Activated naive CD8-positive, alpha-beta T cell treated with anti-CD3 and anti-CD28 coated beads, Interleukin-2, amount 50 U/mL, for 16 hours (primary cell): ENCODE measurements around the gene PBX3.

Experiments
- DNase-seq: peaks from one replicate; pipeline ENCODE4 v3.0.0-alpha.2; 2020; ENCODE audit warnings: low read depth, low spot score

The PBX3 gene

DNA sequence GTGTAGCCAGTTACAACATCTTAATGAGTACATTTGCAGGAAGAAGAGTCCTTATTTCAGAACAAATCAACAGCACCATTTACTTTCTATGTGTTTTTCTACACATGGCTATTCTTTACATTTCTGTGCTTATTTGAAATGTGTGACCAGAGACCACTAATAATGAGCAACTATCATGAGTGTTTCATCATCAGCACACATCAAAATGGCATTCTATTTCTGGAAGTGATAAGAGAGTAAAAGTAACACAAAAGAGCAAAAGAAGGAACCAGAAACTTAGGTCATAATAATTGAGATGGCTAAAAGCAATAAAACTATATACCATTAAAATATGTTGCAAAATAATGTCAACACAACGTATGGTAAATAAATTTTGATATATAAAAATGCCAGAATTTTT, 159.7 kb downstream of the PBX3 start:
- no peak for DNase-seq

DNA sequence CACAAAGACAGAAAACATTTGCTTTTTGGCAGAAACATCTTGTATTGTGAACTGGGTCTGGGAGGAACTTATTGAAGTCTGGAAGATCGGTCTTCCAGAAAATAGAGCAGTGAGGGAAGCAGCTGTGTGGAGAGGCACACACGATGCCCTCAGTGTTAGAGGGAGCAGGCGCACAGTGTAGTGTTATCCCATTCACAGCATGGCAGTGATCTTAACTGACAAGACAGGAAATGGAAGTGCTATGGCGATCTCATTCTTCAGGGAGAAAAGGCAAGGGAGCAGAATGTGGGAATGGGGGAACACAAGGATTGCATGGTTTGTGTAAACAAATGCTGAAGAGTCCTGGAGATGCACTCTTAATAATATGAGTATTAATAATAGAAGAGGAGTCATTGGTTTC, 161.0 kb downstream of the PBX3 start:
- DNase-seq, result no peak

GRCh38 chr9:125908966-125909365, 161.8 kb downstream of the PBX3 start:
- DNase-seq, result no peak

DNA sequence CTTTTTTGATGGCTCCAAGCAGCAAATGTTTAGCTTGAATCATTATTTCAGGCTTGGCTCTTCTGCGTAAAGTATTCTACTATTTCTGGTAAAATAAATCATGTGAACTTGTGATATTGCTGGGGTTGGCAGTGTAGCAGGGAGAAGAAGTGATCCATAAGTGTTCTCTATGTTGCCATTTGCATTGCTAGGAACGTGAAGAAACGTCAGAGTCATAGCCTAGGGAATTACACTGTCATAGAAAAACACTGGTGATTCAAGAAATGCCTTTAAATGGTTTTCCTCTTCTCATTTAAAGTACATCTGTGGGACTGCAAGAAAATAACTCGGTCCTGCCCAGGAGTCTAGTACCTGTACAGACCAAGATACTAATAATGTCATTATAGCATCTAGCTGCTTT, 162.3 kb downstream of the PBX3 start:
- DNase-seq, result no peak

GRCh38 chr9:125910286-125910685, 163.1 kb downstream of the PBX3 start:
- DNase-seq, result no peak

- DNase-seq, result no peak
Measured at GRCh38 chr9:125911861-125912644, 164.9 kb downstream of the PBX3 start.

- DNase-seq, result no peak
Measured at GRCh38 chr9:125912667-125913066, 165.5 kb downstream of the PBX3 start.

GRCh38 chr9:125913551-125913950, 166.4 kb downstream of the PBX3 start:
- DNase-seq, result no peak

GRCh38 chr9:125914411-125914810, 167.2 kb downstream of the PBX3 start:
- DNase-seq, result no peak

GRCh38 chr9:125915606-125916005, 168.4 kb downstream of the PBX3 start:
- no peak for DNase-seq

DNA sequence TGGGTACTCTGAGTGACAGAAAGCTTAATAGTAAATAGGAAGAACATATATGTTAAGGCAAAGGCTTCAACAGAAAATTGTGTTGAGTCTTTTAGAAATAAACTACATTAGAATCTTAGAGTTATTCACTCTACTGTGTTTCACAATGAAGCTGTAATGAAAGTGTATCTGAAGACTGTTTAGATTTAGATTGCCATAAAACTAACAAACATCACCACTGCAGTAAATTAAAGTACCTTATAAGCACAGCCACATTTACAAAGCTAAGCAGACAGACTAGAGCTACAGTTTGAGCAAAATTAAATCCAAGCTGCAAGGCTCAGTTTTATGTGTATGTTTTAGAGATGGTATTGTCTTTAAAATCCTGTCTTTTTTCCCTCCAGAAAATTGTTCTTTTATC, 172.4 kb downstream of the PBX3 start:
- DNase-seq, result no peak

DNA sequence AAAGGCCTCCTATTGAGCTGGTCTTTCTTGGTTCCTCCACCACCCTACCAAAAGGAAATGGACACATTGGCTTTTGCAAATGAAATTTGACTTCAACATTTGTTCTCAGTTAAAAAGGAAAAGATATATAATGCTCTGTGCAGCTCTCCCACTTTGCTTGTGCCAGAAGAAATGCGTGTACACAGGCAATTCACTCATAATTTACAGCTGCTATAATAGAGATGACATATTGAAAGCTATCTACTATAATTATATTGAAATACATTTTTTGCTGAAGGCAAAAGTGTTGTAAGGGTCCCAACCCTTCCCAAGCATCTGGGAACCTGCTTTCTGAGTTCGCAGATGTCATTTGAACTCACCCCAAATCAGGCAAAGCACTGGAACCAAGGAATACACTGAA, 173.2 kb downstream of the PBX3 start:
- no peak for DNase-seq

- no peak for DNase-seq
Measured at GRCh38 chr9:125922854-125923253, 175.7 kb downstream of the PBX3 start.

- DNase-seq, result no peak
Measured at GRCh38 chr9:125924351-125924750, 177.2 kb downstream of the PBX3 start.

GRCh38 chr9:125926936-125927335, 179.8 kb downstream of the PBX3 start:
- DNase-seq, result no peak

DNA sequence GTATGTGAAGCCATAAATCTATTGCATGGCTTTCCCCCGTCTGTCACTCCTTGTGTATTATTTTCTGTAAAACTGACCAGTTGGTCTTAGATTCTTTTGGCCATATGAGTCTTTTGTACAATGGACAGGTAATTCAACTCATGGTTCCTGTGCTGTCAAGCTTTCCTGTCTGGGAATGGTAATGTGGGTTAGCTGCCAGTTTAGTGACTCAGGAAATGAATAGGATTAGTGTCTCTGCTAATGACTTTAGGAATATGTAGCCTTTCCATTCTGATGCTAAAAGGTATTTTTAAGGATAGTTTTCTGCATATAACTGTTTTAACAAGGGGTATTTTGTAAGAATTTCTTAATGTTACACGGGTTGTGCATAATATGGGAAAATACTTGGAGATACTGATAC, 182.7 kb downstream of the PBX3 start:
- DNase-seq, result no peak

DNA sequence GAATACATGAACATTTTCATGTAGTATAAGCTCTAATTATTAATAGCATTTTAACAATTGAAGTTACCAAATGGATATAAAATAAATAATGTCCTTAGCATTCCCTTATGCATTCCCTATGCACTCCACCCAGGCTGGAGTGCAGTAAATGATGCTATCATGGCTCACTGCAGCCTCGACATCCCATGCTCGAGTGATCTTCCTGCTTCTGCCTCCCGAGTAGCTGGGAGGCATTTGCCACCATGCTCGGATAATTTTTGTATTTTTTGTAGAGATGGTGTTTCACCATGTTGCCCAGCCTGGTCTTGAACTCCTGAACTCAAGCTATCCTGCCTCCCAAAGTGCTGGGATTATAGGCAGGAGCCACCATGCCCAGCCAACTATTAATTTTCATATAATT, 184.0 kb downstream of the PBX3 start:
- DNase-seq, result no peak

GRCh38 chr9:125932012-125932411, 184.8 kb downstream of the PBX3 start:
- no peak for DNase-seq

- DNase-seq, result no peak
Measured at GRCh38 chr9:125932746-125933455, 185.7 kb downstream of the PBX3 start.

GRCh38 chr9:125942125-125942524, 195.0 kb downstream of the PBX3 start:
- no peak for DNase-seq

GRCh38 chr9:125943831-125944230, 196.7 kb downstream of the PBX3 start:
- no peak for DNase-seq

DNA sequence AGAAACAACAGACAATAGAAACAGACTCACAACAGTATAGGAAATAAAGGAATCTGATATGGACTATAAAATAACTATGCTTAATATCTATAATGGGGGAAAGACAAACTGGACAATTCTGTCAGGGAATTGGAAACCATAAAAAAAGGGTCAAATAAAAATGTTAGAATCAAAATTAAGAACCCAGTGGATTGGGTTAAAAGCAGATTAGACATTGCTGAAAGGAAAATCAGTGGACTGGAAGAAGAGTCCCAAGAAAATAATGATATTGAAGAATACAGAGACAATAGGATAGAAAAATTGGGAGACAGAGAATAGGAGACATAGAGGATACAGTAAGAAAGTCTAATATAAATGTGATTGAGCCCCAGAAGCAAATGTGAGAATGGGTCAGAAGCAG, 199.2 kb downstream of the PBX3 start:
- no peak for DNase-seq

DNA sequence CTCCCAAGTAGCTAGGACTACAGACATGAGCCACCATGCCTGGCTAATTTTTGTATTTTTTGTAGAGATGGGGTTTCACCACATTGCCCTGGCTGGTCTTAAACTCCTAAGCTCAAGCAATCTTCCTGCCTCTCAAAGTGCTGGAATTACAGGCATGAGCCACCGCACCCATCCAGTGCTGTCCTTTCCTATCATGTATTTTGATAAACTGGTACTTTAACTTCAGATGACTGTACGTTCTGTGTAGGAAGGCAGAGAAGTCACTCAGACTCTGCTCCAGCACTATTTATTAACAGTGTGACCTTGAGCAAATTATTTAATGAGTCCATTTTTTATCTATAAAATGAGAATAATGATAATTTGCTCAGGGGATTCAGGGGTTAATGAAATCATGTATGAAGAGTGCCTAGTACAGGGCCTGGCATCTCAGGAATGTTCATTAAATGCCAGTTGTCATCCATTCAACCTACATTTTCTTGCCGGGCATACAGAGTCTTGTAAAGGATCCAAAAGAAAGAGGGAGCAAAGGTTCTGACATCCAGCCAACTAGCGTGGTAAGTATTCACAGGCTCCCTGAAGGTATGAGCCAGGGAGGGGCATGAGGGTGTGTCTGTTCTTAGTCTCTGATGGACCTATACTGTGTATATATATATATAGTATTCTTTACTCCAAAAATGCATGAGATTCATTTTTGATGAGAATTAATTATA, 201.9 kb downstream of the PBX3 start:
- DNase-seq, result no peak
